ENCODE results near the gene EMC10. TPM values are rescaled to one million over a fixed set of nuclear protein-coding genes. Genes with fewer than 3 reads are reported as not detected.

The EMC10 gene
- total RNA-seq, 1 donor from 2014 or later = 98.8 TPM

GRCh38 chr19:50486823-50487515 is 10.7 kb downstream of the EMC10 start:
- Mint-ChIP-seq H3K4me3 (ENCODE audit: unreplicated experiment) (no peak overlapping the region), H3K9me3 (ENCODE audit: unreplicated experiment) (peaks cover 20% of the 10 kb centered on the region), H3K36me3 (ENCODE audit: unreplicated experiment) (peaks cover 21% of the 10 kb centered on the region), H3K27me3 (ENCODE audit: unreplicated experiment) (peaks cover 13% of the 10 kb centered on the region), H3K27ac (ENCODE audit: unreplicated experiment) (no peak overlapping the region), H3K4me1 (ENCODE audit: low read depth, unreplicated experiment) (peaks cover 17% of the 10 kb centered on the region)
- peak; percentile 80 for TF ChIP-seq CTCF (IDR thresholded peaks at IDR 0.05; ENCODE audit: partially characterized antibody, unreplicated experiment)
- DNase-seq = peak; percentile 82

- peaks cover 21% of the 10 kb centered on the region for H3K36me3 Mint-ChIP-seq (ENCODE audit: unreplicated experiment)
- peaks cover 20% of the 10 kb centered on the region for H3K9me3 Mint-ChIP-seq (ENCODE audit: unreplicated experiment)
- no peak for DNase-seq
- H3K4me1 Mint-ChIP-seq (ENCODE audit: low read depth, unreplicated experiment) = peaks cover 21% of the 10 kb centered on the region
- peak overlapping the region; percentile 25 for H3K4me3 Mint-ChIP-seq (ENCODE audit: unreplicated experiment)
- no peak for TF ChIP-seq CTCF (IDR thresholded peaks at IDR 0.05; ENCODE audit: partially characterized antibody, unreplicated experiment)
- H3K27ac Mint-ChIP-seq (ENCODE audit: unreplicated experiment) = peak overlapping the region; percentile 84
- H3K27me3 Mint-ChIP-seq (ENCODE audit: unreplicated experiment) = peaks cover 15% of the 10 kb centered on the region
These were observed 12.3 kb downstream of the EMC10 start for GRCh38 chr19:50488389-50489194.

- Mint-ChIP-seq H3K27ac (ENCODE audit: unreplicated experiment) (peak overlapping the region; percentile 78), H3K4me3 (ENCODE audit: unreplicated experiment) (peak overlapping the region; percentile 61), H3K4me1 (ENCODE audit: low read depth, unreplicated experiment) (peaks cover 21% of the 10 kb centered on the region), H3K36me3 (ENCODE audit: unreplicated experiment) (peaks cover 21% of the 10 kb centered on the region), H3K27me3 (ENCODE audit: unreplicated experiment) (peaks cover 15% of the 10 kb centered on the region), H3K9me3 (ENCODE audit: unreplicated experiment) (peaks cover 20% of the 10 kb centered on the region)
- no peak for TF ChIP-seq CTCF (IDR thresholded peaks at IDR 0.05; ENCODE audit: partially characterized antibody, unreplicated experiment)
- DNase-seq = no peak
These were observed 13.2 kb downstream of the EMC10 start for GRCh38 chr19:50489461-50490011.

- Mint-ChIP-seq H3K4me1 (ENCODE audit: low read depth, unreplicated experiment) (peaks cover 21% of the 10 kb centered on the region), H3K36me3 (ENCODE audit: unreplicated experiment) (peaks cover 18% of the 10 kb centered on the region), H3K27ac (ENCODE audit: unreplicated experiment) (peak overlapping the region; percentile 55), H3K27me3 (ENCODE audit: unreplicated experiment) (peaks cover 15% of the 10 kb centered on the region), H3K4me3 (ENCODE audit: unreplicated experiment) (no peak overlapping the region), H3K9me3 (ENCODE audit: unreplicated experiment) (peaks cover 20% of the 10 kb centered on the region)
- DNase-seq = no peak
- TF ChIP-seq CTCF (IDR thresholded peaks at IDR 0.05; ENCODE audit: partially characterized antibody, unreplicated experiment) = no peak
These were observed 14.1 kb downstream of the EMC10 start for GRCh38 chr19:50490411-50490811.

Measured in glutamatergic neuron (in vitro differentiated cells).